ENCODE results near the gene GRK5. TPM values are rescaled to one million over a fixed set of nuclear protein-coding genes. Genes with fewer than 3 reads are reported as not detected.

The GRK5 gene
- total RNA-seq, 1 experiment from 2014 or later, result 29.0 TPM

GRCh38 chr10:119290301-119291048 is 83.1 kb downstream of the GRK5 start:
- TF ChIP-seq POLR2AphosphoS5 (IDR thresholded peaks at IDR 0.05; ENCODE audit: low read depth, low read length) (no peak), SIN3A (IDR thresholded peaks at IDR 0.05; ENCODE audit: borderline replicate concordance, insufficient read depth, low read depth, low read length) (no peak)
- CTCF ChIA-PET, result interaction anchor here (0.6 to 1.0 kb wide), 5 partner anchors 9 to 189 kb away, joined by 3 to 8 read pairs (median 5); no protein-coding TSS in a partner anchor
- POLR2A ChIA-PET, result interaction anchor here (0.5 to 0.7 kb wide), 2 partner anchors 20 to 79 kb away, joined by 3 to 6 read pairs; no protein-coding TSS in a partner anchor
- no peaks in the 10 kb centered on the region for H3K36me3 ChIP-seq (ENCODE audit: control insufficient read depth, insufficient read depth, low read length)
- H3K27ac ChIP-seq (ENCODE audit: low read length), result peak overlapping the region; percentile 39; the same call in 1 of the 2 replicates
- intact Hi-C loops (cut with micrococcal nuclease; ENCODE audit: unreplicated experiment) (loop anchor here (5.0 kb wide), 1 partner anchor 83 kb away; the partner anchor contains the start of gene GRK5), in situ Hi-C loops (cut with HindIII; ENCODE audit: low pct_unique_long_range_greater_than_20kb, low sequenced_read_pairs) (no loop called here)
- no peaks in the 10 kb centered on the region for H3K27me3 ChIP-seq (ENCODE audit: control insufficient read depth, insufficient read depth, low read length)
- DNase-seq (ENCODE audit: low read depth, low spot score) (no peak), ATAC-seq (peak; percentile 43)
- peaks cover 48% of the 10 kb centered on the region for H3K4me1 ChIP-seq (ENCODE audit: control insufficient read depth, insufficient read depth, low read length)
- no peaks in the 10 kb centered on the region for H3K9me3 ChIP-seq (ENCODE audit: control insufficient read depth, insufficient read depth, low read depth, low read length)
- no TSS peak for BruUV-seq (replicated peaks)
- no peak overlapping the region for H3K4me3 ChIP-seq (ENCODE audit: low read depth in 2 of 2, low read length in 2 of 2)

GRCh38 chr10:119291223-119291900 is 84.0 kb downstream of the GRK5 start:
- Histone ChIP-seq H3K27me3 (ENCODE audit: control insufficient read depth, insufficient read depth, low read length) (no peaks in the 10 kb centered on the region), H3K9me3 (ENCODE audit: control insufficient read depth, insufficient read depth, low read depth, low read length) (no peaks in the 10 kb centered on the region), H3K4me3 (ENCODE audit: low read depth in 2 of 2, low read length in 2 of 2) (no peak overlapping the region), H3K4me1 (ENCODE audit: control insufficient read depth, insufficient read depth, low read length) (peaks cover 39% of the 10 kb centered on the region), H3K27ac (ENCODE audit: low read length) (0 out of 2 replicates have a peak overlapping the region, but pooled peaks have one; percentile 39), H3K36me3 (ENCODE audit: control insufficient read depth, insufficient read depth, low read length) (no peaks in the 10 kb centered on the region)
- POLR2A ChIA-PET, result interaction anchor here (0.7 kb wide), 1 partner anchor 21 kb away, joined by 3 read pairs; no protein-coding TSS in a partner anchor
- no peak for TF ChIP-seq SIN3A (IDR thresholded peaks at IDR 0.05; ENCODE audit: borderline replicate concordance, insufficient read depth, low read depth, low read length)
- CTCF ChIA-PET, result interaction anchor here (0.8 kb wide), 1 partner anchor 154 kb away, joined by 3 read pairs; no protein-coding TSS in a partner anchor
- in situ Hi-C loops (cut with HindIII; ENCODE audit: low pct_unique_long_range_greater_than_20kb, low sequenced_read_pairs), result no loop called here
- DNase-seq (ENCODE audit: low read depth, low spot score) (no peak), ATAC-seq (peak; percentile 59)
- intact Hi-C loops (cut with micrococcal nuclease; ENCODE audit: unreplicated experiment), result loop anchor here (5.0 kb wide), 1 partner anchor 84 kb away; the partner anchor contains the start of gene GRK5
- no TSS peak for BruUV-seq (replicated peaks)

GRCh38 chr10:119292968-119293760 is 85.8 kb downstream of the GRK5 start:
- no peaks in the 10 kb centered on the region for H3K27me3 ChIP-seq (ENCODE audit: control insufficient read depth, insufficient read depth, low read length)
- in situ Hi-C loops (cut with HindIII; ENCODE audit: low pct_unique_long_range_greater_than_20kb, low sequenced_read_pairs), result no loop called here
- 0 out of 2 replicates have a peak overlapping the region, but pooled peaks have one; percentile 6 for H3K27ac ChIP-seq (ENCODE audit: low read length)
- TF ChIP-seq SIN3A (IDR thresholded peaks at IDR 0.05; ENCODE audit: borderline replicate concordance, insufficient read depth, low read depth, low read length), result no peak
- TF ChIP-seq POLR2AphosphoS5 (IDR thresholded peaks at IDR 0.05; ENCODE audit: low read depth, low read length), result no peak
- no peak for TF ChIP-seq CTCF (IDR thresholded peaks at IDR 0.05)
- TF ChIP-seq REST (IDR thresholded peaks at IDR 0.05; ENCODE audit: insufficient read depth in 1 of 2, low read depth in 2 of 2, low read length in 1 of 2), result no peak
- TF ChIP-seq TCF7L2 (IDR thresholded peaks at IDR 0.05; ENCODE audit: low read depth, low read length), result no peak
- DNase-seq (ENCODE audit: low read depth, low spot score), result no peak
- POLR2A ChIA-PET, result interaction anchor here (0.5 to 0.7 kb wide), 2 partner anchors 12 to 22 kb away, joined by 5 to 8 read pairs; no protein-coding TSS in a partner anchor
- peaks cover 24% of the 10 kb centered on the region for H3K4me1 ChIP-seq (ENCODE audit: control insufficient read depth, insufficient read depth, low read length)
- ATAC-seq, result no peak
- intact Hi-C loops (cut with micrococcal nuclease; ENCODE audit: unreplicated experiment), result loop anchor here (5.0 kb wide), 1 partner anchor 86 kb away; the partner anchor contains the start of gene GRK5
- H3K36me3 ChIP-seq (ENCODE audit: control insufficient read depth, insufficient read depth, low read length), result no peaks in the 10 kb centered on the region
- H3K9me3 ChIP-seq (ENCODE audit: control insufficient read depth, insufficient read depth, low read depth, low read length), result no peaks in the 10 kb centered on the region
- CTCF ChIA-PET, result interaction anchor here (0.6 to 1.1 kb wide), 2 partner anchors 188 to 197 kb away, joined by 3 to 5 read pairs; no protein-coding TSS in a partner anchor
- no peak overlapping the region for H3K4me3 ChIP-seq (ENCODE audit: low read depth in 2 of 2, low read length in 2 of 2)
- BruUV-seq (replicated peaks), result no TSS peak

All from Panc1 (cell line).